ENCODE measurements around the gene PKHD1. TPM values are rescaled to one million over a fixed set of nuclear protein-coding genes. Genes with fewer than 3 reads are reported as not detected.

Gene PKHD1, protein sequence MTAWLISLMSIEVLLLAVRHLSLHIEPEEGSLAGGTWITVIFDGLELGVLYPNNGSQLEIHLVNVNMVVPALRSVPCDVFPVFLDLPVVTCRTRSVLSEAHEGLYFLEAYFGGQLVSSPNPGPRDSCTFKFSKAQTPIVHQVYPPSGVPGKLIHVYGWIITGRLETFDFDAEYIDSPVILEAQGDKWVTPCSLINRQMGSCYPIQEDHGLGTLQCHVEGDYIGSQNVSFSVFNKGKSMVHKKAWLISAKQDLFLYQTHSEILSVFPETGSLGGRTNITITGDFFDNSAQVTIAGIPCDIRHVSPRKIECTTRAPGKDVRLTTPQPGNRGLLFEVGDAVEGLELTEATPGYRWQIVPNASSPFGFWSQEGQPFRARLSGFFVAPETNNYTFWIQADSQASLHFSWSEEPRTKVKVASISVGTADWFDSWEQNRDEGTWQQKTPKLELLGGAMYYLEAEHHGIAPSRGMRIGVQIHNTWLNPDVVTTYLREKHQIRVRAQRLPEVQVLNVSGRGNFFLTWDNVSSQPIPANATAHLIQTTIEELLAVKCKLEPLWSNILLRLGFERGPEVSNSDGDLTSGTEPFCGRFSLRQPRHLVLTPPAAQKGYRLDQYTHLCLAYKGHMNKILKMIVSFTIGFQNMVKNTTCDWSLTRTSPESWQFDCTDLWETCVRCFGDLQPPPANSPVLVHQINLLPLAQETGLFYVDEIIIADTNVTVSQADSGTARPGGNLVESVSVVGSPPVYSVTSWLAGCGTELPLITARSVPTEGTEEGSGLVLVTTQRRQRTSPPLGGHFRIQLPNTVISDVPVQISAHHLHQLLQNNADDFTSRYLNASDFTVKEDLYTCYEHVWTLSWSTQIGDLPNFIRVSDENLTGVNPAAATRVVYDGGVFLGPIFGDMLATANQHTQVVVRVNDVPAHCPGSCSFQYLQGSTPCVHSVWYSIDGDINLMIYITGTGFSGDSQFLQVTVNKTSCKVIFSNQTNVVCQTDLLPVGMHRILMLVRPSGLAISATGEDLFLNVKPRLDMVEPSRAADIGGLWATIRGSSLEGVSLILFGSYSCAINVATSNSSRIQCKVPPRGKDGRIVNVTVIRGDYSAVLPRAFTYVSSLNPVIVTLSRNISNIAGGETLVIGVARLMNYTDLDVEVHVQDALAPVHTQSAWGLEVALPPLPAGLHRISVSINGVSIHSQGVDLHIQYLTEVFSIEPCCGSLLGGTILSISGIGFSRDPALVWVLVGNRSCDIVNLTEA (N-terminal part only)
- total RNA-seq = not detected in 2 replicates

DNA sequence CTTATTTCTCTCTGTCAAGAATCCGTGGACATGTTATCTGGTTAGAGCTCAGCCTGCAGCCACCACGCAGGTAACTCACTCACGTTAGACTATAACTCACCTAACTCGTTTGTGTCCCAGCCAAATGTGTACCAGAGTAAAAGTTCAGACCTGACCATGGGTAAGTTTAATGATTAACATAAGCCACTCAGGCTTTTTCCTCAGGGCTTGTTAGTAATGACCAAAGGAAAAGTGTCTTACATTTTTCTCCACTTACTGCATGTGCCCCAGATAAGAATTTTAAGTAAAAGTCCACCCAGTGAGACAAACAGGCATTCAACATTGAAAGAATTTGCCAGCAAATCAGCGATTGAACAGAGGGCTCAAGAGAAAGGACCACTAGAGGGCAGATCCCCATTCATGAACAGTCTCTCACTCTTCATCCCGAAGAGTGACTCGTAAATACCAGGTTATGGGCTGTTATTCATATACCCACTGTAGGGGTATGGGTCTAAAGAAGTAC is at the start of gene PKHD1:
Gene PKHD1 (minus strand): TSS at position 116 of the 502 bp plus-strand sequence. CDS start 2,680 bp downstream, outside the sequence.

Other genes starting within 250 kb of the PKHD1 start
- not detected in 2 replicates for gene IL17A, start 98.8 kb upstream of the PKHD1 start, total RNA-seq
- gene IL17F, start 156.9 kb upstream of the PKHD1 start, total RNA-seq = not detected in 2 replicates
- gene MCM3, start 197.1 kb upstream of the PKHD1 start, total RNA-seq = 38.5 and 52.8 TPM in 2 replicates

All from dermis lymphatic vessel endothelial cell (primary cell).